ENCODE measurements around the gene SKOR1. TPM values are rescaled to one million over a fixed set of nuclear protein-coding genes. Genes with fewer than 3 reads are reported as not detected.

SKOR1 gene
- total and polyA plus RNA-seq, 2 donors (not counting 1 experiment from before 2014, with no cell fraction given), result 0.01 to 0.17 TPM

DNA sequence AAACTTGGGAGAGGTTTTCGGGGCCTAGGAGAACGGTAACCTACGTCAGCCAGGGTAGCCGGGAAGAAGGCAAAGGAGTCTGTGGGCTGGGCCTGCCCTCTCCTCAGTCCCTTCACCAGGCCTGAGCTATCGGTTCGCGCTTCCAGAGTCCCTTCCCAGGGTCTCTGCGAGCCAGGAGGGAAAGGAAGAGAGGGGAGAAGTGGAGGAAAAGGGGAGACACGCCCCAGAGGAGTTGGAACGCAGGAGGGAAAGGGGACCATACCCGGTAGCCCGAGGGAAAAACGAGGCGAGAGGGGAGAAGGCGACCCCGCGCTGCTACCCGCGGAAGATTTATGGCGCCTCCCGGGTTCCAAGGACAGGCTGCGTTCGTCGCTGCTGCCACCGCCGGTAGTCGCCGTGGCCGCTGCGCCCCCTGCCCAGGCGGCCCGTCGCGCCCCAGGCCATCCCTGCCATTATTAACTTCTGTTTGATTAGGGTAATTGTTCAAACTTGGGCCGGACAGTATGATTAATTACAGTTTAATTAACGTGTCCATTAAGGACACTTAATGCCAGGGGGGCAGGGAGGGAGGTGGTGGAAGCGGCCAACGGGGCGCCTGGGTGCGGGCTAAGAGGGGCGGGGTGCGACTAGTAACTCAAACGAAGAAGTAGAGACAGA is 3.4 kb upstream of the SKOR1 start:
- Histone ChIP-seq H3K79me2 (ENCODE audit: control insufficient read depth, insufficient read depth, low read length) (no peaks in the 10 kb centered on the region), H3K4me1 (ENCODE audit: control insufficient read depth, extremely low read depth, insufficient read depth, low read length) (no peaks in the 10 kb centered on the region), H3K9me3 (ENCODE audit: control insufficient read depth, insufficient read depth, low read depth, low read length) (no peaks in the 10 kb centered on the region), H3K27me3 (ENCODE audit: control insufficient read depth, insufficient read depth, low read length) (peaks cover 83% of the 10 kb centered on the region), H4K20me1 (ENCODE audit: control insufficient read depth, extremely low read depth, insufficient read depth, low read length) (no peaks in the 10 kb centered on the region), H3K36me3 (ENCODE audit: control insufficient read depth, insufficient read depth, low read length) (no peaks in the 10 kb centered on the region), H3K27ac (ENCODE audit: insufficient read depth, low read length) (no peak overlapping the region), H2AFZ (ENCODE audit: low read length) (no peak overlapping the region), H3K4me3 (replicated peaks in 1 of 4; ENCODE audit: control extremely low read depth in 1 of 4, insufficient read depth in 1 of 4, low read depth in 3 of 4, low read length in 4 of 4) (no peak overlapping the region), H3K9ac (ENCODE audit: insufficient read depth, low read length) (no peak overlapping the region), H3K4me2 (ENCODE audit: extremely low read depth, insufficient read depth, low read length) (no peak overlapping the region)
- TF ChIP-seq CTCF (conservative IDR thresholded peaks at IDR 0.05 in 1 of 2, IDR thresholded peaks at IDR 0.05 in 1 of 2; ENCODE audit: low read depth in 1 of 2, low read length in 2 of 2), result no peak
- peak; percentile 94 for TF ChIP-seq EZH2 (IDR thresholded peaks at IDR 0.05; ENCODE audit: low read length, missing control alignments)
- no peak for DNase-seq (ENCODE audit: low read depth in 2 of 2)

- H3K79me2 ChIP-seq (ENCODE audit: control insufficient read depth, insufficient read depth, low read length), result no peaks in the 10 kb centered on the region
- no peak overlapping the region for H3K9ac ChIP-seq (ENCODE audit: insufficient read depth, low read length)
- peaks cover 89% of the 10 kb centered on the region for H3K27me3 ChIP-seq (ENCODE audit: control insufficient read depth, insufficient read depth, low read length)
- no peaks in the 10 kb centered on the region for H4K20me1 ChIP-seq (ENCODE audit: control insufficient read depth, extremely low read depth, insufficient read depth, low read length)
- no peaks in the 10 kb centered on the region for H3K36me3 ChIP-seq (ENCODE audit: control insufficient read depth, insufficient read depth, low read length)
- TF ChIP-seq CTCF (conservative IDR thresholded peaks at IDR 0.05 in 1 of 2, IDR thresholded peaks at IDR 0.05 in 1 of 2; ENCODE audit: low read depth in 1 of 2, low read length in 2 of 2) (no peak), EZH2 (IDR thresholded peaks at IDR 0.05; ENCODE audit: low read length, missing control alignments) (peak; percentile 78)
- H3K4me2 ChIP-seq (ENCODE audit: extremely low read depth, insufficient read depth, low read length), result no peak overlapping the region
- no peak overlapping the region for H3K27ac ChIP-seq (ENCODE audit: insufficient read depth, low read length)
- no peaks in the 10 kb centered on the region for H3K4me1 ChIP-seq (ENCODE audit: control insufficient read depth, extremely low read depth, insufficient read depth, low read length)
- DNase-seq (ENCODE audit: low read depth in 2 of 2), result no peak
- H3K4me3 ChIP-seq (replicated peaks in 1 of 4; ENCODE audit: control extremely low read depth in 1 of 4, insufficient read depth in 1 of 4, low read depth in 3 of 4, low read length in 4 of 4), result no peak overlapping the region
- no peaks in the 10 kb centered on the region for H3K9me3 ChIP-seq (ENCODE audit: control insufficient read depth, insufficient read depth, low read depth, low read length)
- H2AFZ ChIP-seq (ENCODE audit: low read length), result no peak overlapping the region
These were observed 2.6 kb upstream of the SKOR1 start for GRCh38 chr15:67822537-67823313.

DNA sequence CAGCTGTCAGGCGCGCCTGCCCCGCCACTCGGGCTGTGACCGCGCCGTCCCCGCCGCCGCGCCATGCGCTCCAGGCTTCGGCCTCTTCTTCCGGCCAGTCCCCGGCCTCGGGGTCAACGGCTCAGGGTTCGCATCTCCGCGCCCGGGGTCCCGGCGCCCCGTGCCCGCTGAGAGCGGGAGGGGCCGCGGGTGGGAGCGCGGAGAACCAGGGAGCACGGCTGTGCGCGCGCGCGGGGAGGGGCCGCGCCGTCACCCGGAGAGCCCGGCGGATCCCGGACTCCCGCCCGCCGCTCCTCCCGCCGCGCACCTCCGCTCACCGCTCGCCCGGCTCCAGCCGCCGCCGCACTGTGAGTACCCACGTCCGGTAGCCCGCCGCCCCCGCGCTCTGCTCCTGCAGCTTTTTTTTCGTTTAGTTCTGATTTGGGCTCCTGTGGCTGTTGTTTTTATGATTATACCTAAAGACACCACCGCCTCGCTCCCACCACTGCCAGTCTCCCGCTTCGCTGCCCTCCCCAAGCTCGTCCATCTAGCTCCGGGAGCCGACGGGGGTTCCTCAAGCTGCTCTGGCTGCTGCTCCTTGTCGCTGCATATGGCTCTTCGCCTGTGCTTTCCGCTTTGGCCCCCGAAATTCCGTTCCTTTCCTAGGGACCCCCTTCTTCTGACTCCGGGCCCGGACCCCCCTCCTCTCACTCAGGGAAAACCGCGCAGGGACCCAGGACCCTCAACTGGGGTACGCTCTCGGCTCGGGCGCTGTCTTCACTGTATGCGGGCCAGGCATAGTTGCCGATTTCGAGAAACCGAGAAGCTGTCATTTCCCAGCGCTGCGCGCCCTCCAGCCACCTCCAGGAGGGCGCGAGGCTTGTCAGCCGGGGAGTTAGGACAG is 1.8 kb upstream of the SKOR1 start:
- TF ChIP-seq CTCF (conservative IDR thresholded peaks at IDR 0.05 in 1 of 2, IDR thresholded peaks at IDR 0.05 in 1 of 2; ENCODE audit: low read depth in 1 of 2, low read length in 2 of 2), result no peak
- peak; percentile 88 for TF ChIP-seq EZH2 (IDR thresholded peaks at IDR 0.05; ENCODE audit: low read length, missing control alignments)
- no peaks in the 10 kb centered on the region for H3K79me2 ChIP-seq (ENCODE audit: control insufficient read depth, insufficient read depth, low read length)

More for the DNA sequence above, 1.8 kb upstream of the SKOR1 start:
- peaks cover 90% of the 10 kb centered on the region for H3K27me3 ChIP-seq (ENCODE audit: control insufficient read depth, insufficient read depth, low read length)
- no peak overlapping the region for H3K27ac ChIP-seq (ENCODE audit: insufficient read depth, low read length)
- no peak for DNase-seq (ENCODE audit: low read depth in 2 of 2)
- H2AFZ ChIP-seq (ENCODE audit: low read length), result no peak overlapping the region
- H4K20me1 ChIP-seq (ENCODE audit: control insufficient read depth, extremely low read depth, insufficient read depth, low read length), result no peaks in the 10 kb centered on the region
- no peak overlapping the region for H3K4me2 ChIP-seq (ENCODE audit: extremely low read depth, insufficient read depth, low read length)
- no peak overlapping the region for H3K9ac ChIP-seq (ENCODE audit: insufficient read depth, low read length)
- no peak overlapping the region for H3K4me3 ChIP-seq (replicated peaks in 1 of 4; ENCODE audit: control extremely low read depth in 1 of 4, insufficient read depth in 1 of 4, low read depth in 3 of 4, low read length in 4 of 4)
- no peaks in the 10 kb centered on the region for H3K36me3 ChIP-seq (ENCODE audit: control insufficient read depth, insufficient read depth, low read length)
- no peaks in the 10 kb centered on the region for H3K9me3 ChIP-seq (ENCODE audit: control insufficient read depth, insufficient read depth, low read depth, low read length)
- no peaks in the 10 kb centered on the region for H3K4me1 ChIP-seq (ENCODE audit: control insufficient read depth, extremely low read depth, insufficient read depth, low read length)

Data from fibroblast of lung (primary cell).